ENCODE data around the gene RYR3.

Gene RYR3

GRCh38 chr15:33649217-33649933, 338.6 kb downstream of the RYR3 start:
- no peak for DNase-seq (ENCODE audit: low read depth)

- DNase-seq (ENCODE audit: low read depth), result no peak
Observed at GRCh38 chr15:33654860-33655259, 344.1 kb downstream of the RYR3 start.

- no peak for DNase-seq (ENCODE audit: low read depth)
Observed at GRCh38 chr15:33655488-33655887, 344.7 kb downstream of the RYR3 start.

GRCh38 chr15:33656168-33656567, 345.4 kb downstream of the RYR3 start:
- DNase-seq (ENCODE audit: low read depth), result no peak

- DNase-seq (ENCODE audit: low read depth), result no peak
Observed at GRCh38 chr15:33660151-33660550, 349.4 kb downstream of the RYR3 start.

- DNase-seq (ENCODE audit: low read depth), result no peak
Observed at GRCh38 chr15:33662014-33662413, 351.2 kb downstream of the RYR3 start.

GRCh38 chr15:33664947-33665346, 354.2 kb downstream of the RYR3 start:
- DNase-seq (ENCODE audit: low read depth), result no peak

GRCh38 chr15:33670567-33670966, 359.8 kb downstream of the RYR3 start:
- no peak for DNase-seq (ENCODE audit: low read depth)

- DNase-seq (ENCODE audit: low read depth), result no peak
Observed at GRCh38 chr15:33671456-33671855, 360.7 kb downstream of the RYR3 start.

GRCh38 chr15:33675246-33675645, 364.5 kb downstream of the RYR3 start:
- no peak for DNase-seq (ENCODE audit: low read depth)

- no peak for DNase-seq (ENCODE audit: low read depth)
Observed at GRCh38 chr15:33677238-33677830, 366.6 kb downstream of the RYR3 start.

GRCh38 chr15:33678176-33678575, 367.4 kb downstream of the RYR3 start:
- DNase-seq (ENCODE audit: low read depth), result no peak

GRCh38 chr15:33678602-33679001, 367.8 kb downstream of the RYR3 start:
- DNase-seq (ENCODE audit: low read depth), result no peak

GRCh38 chr15:33679061-33679460, 368.3 kb downstream of the RYR3 start:
- no peak for DNase-seq (ENCODE audit: low read depth)

GRCh38 chr15:33680336-33680735, 369.6 kb downstream of the RYR3 start:
- DNase-seq (ENCODE audit: low read depth), result no peak

GRCh38 chr15:33693166-33693800, 382.5 kb downstream of the RYR3 start:
- DNase-seq (ENCODE audit: low read depth), result no peak

- no peak for DNase-seq (ENCODE audit: low read depth)
Observed at GRCh38 chr15:33698126-33698525, 387.4 kb downstream of the RYR3 start.

GRCh38 chr15:33699145-33699544, 388.4 kb downstream of the RYR3 start:
- DNase-seq (ENCODE audit: low read depth), result no peak

- DNase-seq (ENCODE audit: low read depth), result no peak
Observed at GRCh38 chr15:33699691-33700447, 389.1 kb downstream of the RYR3 start.

GRCh38 chr15:33700695-33701303, 390.0 kb downstream of the RYR3 start:
- peak; percentile 5 for DNase-seq (ENCODE audit: low read depth)

GRCh38 chr15:33701304-33701696, 390.5 kb downstream of the RYR3 start:
- DNase-seq (ENCODE audit: low read depth), result no peak

- DNase-seq (ENCODE audit: low read depth), result no peak
Observed at GRCh38 chr15:33706173-33706572, 395.4 kb downstream of the RYR3 start.

Measured in stimulated activated CD8-positive, alpha-beta memory T cell treated with anti-CD3 and anti-CD28 coated beads, Interleukin-12 subunit alpha, Interleukin-12 subunit beta, amount 100 ng/mL, for 4 hours (primary cell).